IgD-negative memory B cell (primary cell): Measurements from ENCODE around the gene SPZ1. TPM values are rescaled to one million over a fixed set of nuclear protein-coding genes. Genes with fewer than 3 reads are reported as not detected.
"Not testable (repeated sequence)": the region's sequence is repeated elsewhere in the genome, so short reads cannot be mapped to it uniquely, and the experiment has no call there.

ENCODE experiments used
- H3K27ac Mint-ChIP-seq, 3 donors: one replicate each; pipeline ENCODE4 v1.8.0; 2020 to 2022; ENCODE audit warnings: mild to moderate bottlenecking in 3 of 3, mixed read lengths in 3 of 3, moderate library complexity in 1 of 3
- H3K27me3 Mint-ChIP-seq: one replicate; pipeline ENCODE4 v1.8.0; 2021; ENCODE audit warnings: mixed read lengths
- H3K36me3 Mint-ChIP-seq: one replicate; pipeline ENCODE4 v1.8.0; 2020; ENCODE audit warnings: mild to moderate bottlenecking, mixed read lengths
- H3K4me1 Mint-ChIP-seq, 3 donors: one replicate each; pipeline ENCODE4 v1.8.0; 2020 to 2022; ENCODE audit warnings: mixed read lengths in 3 of 3, mild to moderate bottlenecking in 1 of 3
- H3K4me3 Mint-ChIP-seq, 4 donors: one replicate each; pipeline ENCODE4 v1.8.0; 2020 to 2022; ENCODE audit warnings: mild to moderate bottlenecking in 4 of 4, mixed read lengths in 4 of 4, moderate library complexity in 3 of 4
- H3K9me3 Mint-ChIP-seq, 3 donors: one replicate each; pipeline ENCODE4 v1.8.0; 2020 to 2021; ENCODE audit warnings: mixed read lengths in 3 of 3, mild to moderate bottlenecking in 1 of 3
- polyA plus RNA-seq: library from polyadenylated mRNA; unstranded; fragments of 300-500 nt; fragmentation: Illumina TruSeq; gene quantifications from one replicate; pipeline ENCODE4 v1.2.3, GENCODE V29; 2021

The SPZ1 gene, protein sequence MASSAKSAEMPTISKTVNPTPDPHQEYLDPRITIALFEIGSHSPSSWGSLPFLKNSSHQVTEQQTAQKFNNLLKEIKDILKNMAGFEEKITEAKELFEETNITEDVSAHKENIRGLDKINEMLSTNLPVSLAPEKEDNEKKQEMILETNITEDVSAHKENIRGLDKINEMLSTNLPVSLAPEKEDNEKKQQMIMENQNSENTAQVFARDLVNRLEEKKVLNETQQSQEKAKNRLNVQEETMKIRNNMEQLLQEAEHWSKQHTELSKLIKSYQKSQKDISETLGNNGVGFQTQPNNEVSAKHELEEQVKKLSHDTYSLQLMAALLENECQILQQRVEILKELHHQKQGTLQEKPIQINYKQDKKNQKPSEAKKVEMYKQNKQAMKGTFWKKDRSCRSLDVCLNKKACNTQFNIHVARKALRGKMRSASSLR
- polyA plus RNA-seq, result not detected

DNA sequence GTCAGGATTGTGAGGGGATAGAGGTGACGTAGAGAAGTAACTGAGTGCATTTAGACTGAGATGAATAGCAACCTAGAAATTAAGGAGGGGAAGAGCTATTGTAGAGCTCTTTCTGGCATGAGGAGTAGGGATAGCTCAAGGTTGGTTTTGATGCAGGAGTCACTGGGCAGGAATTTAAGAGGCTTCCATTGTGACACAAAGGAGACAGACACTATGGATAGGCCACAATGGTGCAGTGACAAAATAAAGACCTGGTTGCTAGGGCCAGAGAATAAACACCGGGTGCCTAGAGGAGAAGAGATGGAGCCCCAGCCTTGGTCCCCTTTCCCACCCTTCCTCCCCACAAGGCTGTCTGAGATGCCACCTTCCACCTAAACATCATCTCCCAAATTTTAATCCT lies at the start of gene SPZ1:
Gene SPZ1, plus strand, starts transcription at position 301 of the 400 bp plus-strand sequence. CDS start 214 bp downstream, outside the sequence.
- Mint-ChIP-seq H3K4me3 (no peak within 1 kb of the TSS), H3K36me3 (peaks cover 2% of the 10 kb centered on the region), H3K9me3 (no peaks in the 10 kb centered on the region), H3K27ac (no peak within 1 kb of the TSS), H3K27me3 (peaks cover 15% of the 10 kb centered on the region), H3K4me1 (no peaks in the 10 kb centered on the region)

DNA sequence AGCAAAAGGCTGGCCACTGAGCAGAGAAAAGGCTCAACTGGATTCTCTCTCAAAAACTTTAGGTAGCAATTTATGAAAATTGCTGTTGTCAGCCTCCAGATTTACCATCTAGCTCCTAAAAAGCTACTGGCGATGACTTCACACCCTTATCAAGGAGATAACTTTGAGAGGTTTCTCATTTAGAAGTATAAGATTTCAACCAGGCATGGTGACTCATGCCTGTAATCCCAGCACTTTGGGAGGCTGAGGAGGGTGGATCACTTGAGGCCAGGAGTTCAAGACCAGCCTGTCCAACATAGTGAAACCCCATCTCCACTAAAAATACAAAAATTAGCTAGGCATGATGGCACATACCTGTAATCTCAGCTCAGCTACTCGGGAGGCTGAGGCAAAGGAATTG lies 49.3 kb upstream of the SPZ1 start:
- not testable (repeated sequence) for H3K9me3 Mint-ChIP-seq, H3K27me3 Mint-ChIP-seq, H3K4me3 Mint-ChIP-seq, H3K36me3 Mint-ChIP-seq, H3K27ac Mint-ChIP-seq
- H3K4me1 Mint-ChIP-seq, result peaks cover 4 to 12% (median 7%) of the 10 kb centered on the region in 3 donors

GRCh38 chr5:80275347-80275746 lies 44.5 kb upstream of the SPZ1 start:
- Mint-ChIP-seq H3K27me3 (no peaks in the 10 kb centered on the region), H3K9me3 (no peaks in the 10 kb centered on the region), H3K27ac (no peak overlapping the region), H3K4me3 (no peak overlapping the region), H3K4me1 (peaks cover 0 to 3% (median under 1%) of the 10 kb centered on the region in 3 donors), H3K36me3 (no peaks in the 10 kb centered on the region)

GRCh38 chr5:80276186-80276585 lies 43.6 kb upstream of the SPZ1 start:
- Mint-ChIP-seq H3K4me3 (no peak overlapping the region), H3K27me3 (peaks cover 2% of the 10 kb centered on the region), H3K36me3 (no peaks in the 10 kb centered on the region), H3K9me3 (no peaks in the 10 kb centered on the region), H3K4me1 (peaks cover 0 to 3% (median 0%) of the 10 kb centered on the region in 3 donors), H3K27ac (no peak overlapping the region)

DNA sequence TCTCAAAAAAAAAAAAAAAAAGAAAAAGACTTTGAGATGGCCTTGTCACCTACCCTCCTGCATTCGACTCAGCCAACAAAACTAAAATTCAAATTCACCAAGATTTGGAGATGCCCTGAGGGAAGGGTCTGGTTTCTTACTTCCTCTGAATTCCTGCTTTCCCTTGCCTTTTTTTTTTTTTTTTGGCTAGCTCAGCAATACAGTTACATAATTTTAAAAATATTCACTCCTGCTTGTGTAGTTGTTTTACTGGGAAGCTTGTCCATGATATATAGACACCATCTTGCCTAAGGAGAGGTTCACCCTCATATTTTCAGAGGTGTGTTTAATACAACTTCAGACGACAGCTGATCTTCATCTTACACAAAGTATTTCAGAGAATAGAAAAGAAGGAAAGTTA lies 42.6 kb upstream of the SPZ1 start:
- H3K9me3 Mint-ChIP-seq, result no peaks in the 10 kb centered on the region
- H3K4me3 Mint-ChIP-seq, result no peak overlapping the region
- peaks cover 5% of the 10 kb centered on the region for H3K27me3 Mint-ChIP-seq
- no peak overlapping the region for H3K27ac Mint-ChIP-seq
- H3K36me3 Mint-ChIP-seq, result peaks cover 2% of the 10 kb centered on the region
- H3K4me1 Mint-ChIP-seq, result peaks cover 0 to 3% (median 0%) of the 10 kb centered on the region in 3 donors

DNA sequence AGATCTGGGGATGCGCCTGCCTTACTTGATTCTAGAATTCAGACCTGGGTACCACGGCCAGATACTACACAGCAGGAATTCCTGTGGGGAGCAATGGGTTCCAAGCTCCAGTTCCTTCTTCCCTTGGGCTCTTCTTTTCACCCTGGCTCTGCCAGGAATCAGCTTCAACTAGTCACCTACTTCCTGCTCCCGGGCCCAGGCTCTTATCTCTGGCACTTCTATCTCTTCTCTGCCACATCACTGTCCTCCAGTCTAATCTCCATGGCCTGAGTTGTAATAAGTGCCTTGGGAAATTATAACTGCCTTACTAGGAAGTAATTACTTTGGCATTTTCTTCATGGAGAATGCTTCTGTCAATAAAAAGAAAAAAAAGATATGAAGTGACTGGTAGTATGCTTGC lies 37.7 kb upstream of the SPZ1 start:
- Mint-ChIP-seq H3K4me3 (no peak overlapping the region), H3K27me3 (peaks cover 5% of the 10 kb centered on the region), H3K4me1 (no peaks in the 10 kb centered on the region), H3K36me3 (peaks cover 2% of the 10 kb centered on the region), H3K27ac (no peak overlapping the region), H3K9me3 (peaks cover 0 to 4% (median 0%) of the 10 kb centered on the region in 3 donors)

GRCh38 chr5:80283360-80283759 lies 36.4 kb upstream of the SPZ1 start:
- Mint-ChIP-seq H3K27me3 (peaks cover 5% of the 10 kb centered on the region), H3K4me1 (no peaks in the 10 kb centered on the region), H3K27ac (no peak overlapping the region), H3K4me3 (peak overlapping the region in 1 of 4 donors; percentile 4), H3K36me3 (peaks cover 2% of the 10 kb centered on the region), H3K9me3 (peaks cover 0 to 4% (median 0%) of the 10 kb centered on the region in 3 donors)

DNA sequence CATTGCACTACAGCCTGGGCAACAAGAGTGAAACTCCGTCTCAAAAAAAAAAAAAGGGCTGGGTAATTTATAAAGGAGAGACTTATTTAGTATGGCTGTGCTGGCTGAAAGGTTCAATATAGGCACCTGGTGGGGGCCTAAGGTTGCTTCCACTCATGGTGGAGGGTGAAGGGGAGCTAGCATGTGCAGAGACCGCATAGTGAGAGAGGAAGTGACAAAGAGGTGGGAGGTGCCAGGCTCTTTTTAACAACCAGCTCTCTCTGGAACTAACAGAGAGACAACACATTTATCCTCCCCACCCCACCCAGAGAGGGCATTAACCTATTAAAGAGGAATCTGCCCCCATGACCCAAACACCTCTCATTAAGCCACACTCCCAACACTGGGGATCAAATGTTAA lies 35.1 kb upstream of the SPZ1 start:
- H3K27me3 Mint-ChIP-seq, result peaks cover 5% of the 10 kb centered on the region
- H3K36me3 Mint-ChIP-seq, result peaks cover 2% of the 10 kb centered on the region
- H3K4me3 Mint-ChIP-seq, result peak overlapping the region in 2 of 4 donors; percentile 58 to 76
- peaks cover 0 to 4% (median 0%) of the 10 kb centered on the region in 3 donors for H3K9me3 Mint-ChIP-seq
- H3K27ac Mint-ChIP-seq, result no peak overlapping the region
- H3K4me1 Mint-ChIP-seq, result no peaks in the 10 kb centered on the region

DNA sequence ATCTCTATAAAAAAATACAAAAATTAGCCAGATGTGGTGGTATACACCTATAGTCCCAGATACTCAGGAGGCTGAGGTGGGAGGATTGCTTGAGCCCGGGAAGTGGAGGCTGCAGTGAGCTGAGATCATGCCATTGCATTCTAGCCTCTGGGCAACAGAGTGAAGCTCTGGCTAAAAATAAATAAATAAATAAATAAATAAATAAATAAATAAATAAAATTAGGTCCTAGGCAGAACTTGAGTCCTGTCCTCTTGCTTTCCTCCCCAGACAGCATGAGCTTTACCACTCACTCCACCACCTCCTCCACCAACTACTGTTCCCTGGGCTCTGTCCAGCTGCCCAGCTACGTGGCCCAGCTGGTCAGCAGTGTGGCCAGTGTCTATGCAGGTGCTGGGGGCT lies 31.6 kb upstream of the SPZ1 start:
- H3K36me3 Mint-ChIP-seq, result no peaks in the 10 kb centered on the region
- H3K27ac Mint-ChIP-seq, result no peak overlapping the region
- peaks cover 3 to 5% (median 3%) of the 10 kb centered on the region in 3 donors for H3K9me3 Mint-ChIP-seq
- H3K4me3 Mint-ChIP-seq, result no peak overlapping the region
- H3K27me3 Mint-ChIP-seq, result peaks cover 1% of the 10 kb centered on the region
- no peaks in the 10 kb centered on the region for H3K4me1 Mint-ChIP-seq

GRCh38 chr5:80289320-80289719 lies 30.5 kb upstream of the SPZ1 start:
- Mint-ChIP-seq H3K4me1 (no peaks in the 10 kb centered on the region), H3K27ac (no peak overlapping the region), H3K27me3 (peaks cover 1% of the 10 kb centered on the region), H3K36me3 (no peaks in the 10 kb centered on the region), H3K4me3 (no peak overlapping the region), H3K9me3 (peaks cover 3 to 6% (median 5%) of the 10 kb centered on the region in 3 donors)

DNA sequence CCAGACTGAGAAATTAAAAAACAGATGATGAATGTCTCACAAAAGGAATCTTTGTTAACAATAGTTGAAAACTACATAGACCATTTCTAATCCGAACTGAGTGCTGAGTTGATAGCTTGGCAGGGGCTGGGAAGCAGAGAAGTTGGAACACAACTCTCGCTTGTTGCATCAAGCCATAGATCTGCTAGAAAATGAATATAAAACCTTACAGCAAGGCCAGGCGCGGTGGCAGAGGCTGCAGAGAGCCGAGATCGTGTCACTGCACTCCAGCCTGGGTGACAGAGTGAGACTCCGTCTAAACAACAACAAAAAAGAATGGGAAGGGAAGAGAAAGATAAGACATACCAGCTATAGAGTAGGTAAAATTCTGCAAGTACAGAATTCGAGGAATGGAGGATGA lies 28.0 kb upstream of the SPZ1 start:
- H3K27me3 Mint-ChIP-seq, result peaks cover 4% of the 10 kb centered on the region
- H3K36me3 Mint-ChIP-seq, result no peaks in the 10 kb centered on the region
- H3K4me3 Mint-ChIP-seq, result no peak overlapping the region

DNA sequence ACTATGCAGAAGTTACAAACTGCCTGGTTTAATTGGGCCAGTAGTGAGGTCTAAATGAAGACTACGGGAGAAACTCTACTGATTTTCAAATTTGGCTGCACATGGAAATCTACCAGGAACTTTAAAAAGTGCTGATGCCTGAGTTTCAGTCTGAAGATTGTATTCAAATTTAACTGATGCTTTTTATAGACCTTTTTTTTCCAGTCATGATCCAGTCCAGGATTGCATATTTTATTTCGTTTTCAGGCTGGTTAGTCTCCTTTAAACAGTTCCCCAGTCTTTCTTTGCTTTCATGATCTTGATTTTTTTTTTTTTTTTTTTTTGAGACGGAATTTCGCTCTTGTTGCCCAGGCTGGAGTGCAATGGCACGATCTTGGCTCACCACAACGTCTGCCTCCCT lies 23.7 kb upstream of the SPZ1 start:
- H3K9me3 Mint-ChIP-seq, result peaks cover 3 to 6% (median 5%) of the 10 kb centered on the region in 3 donors
- H3K36me3 Mint-ChIP-seq, result no peaks in the 10 kb centered on the region
- H3K4me3 Mint-ChIP-seq, result no peak overlapping the region
- H3K27me3 Mint-ChIP-seq, result peaks cover 4% of the 10 kb centered on the region
- H3K27ac Mint-ChIP-seq, result no peak overlapping the region
- H3K4me1 Mint-ChIP-seq, result peaks cover 0 to 1% (median 0%) of the 10 kb centered on the region in 3 donors

More for the DNA sequence above, 28.0 kb upstream of the SPZ1 start:
- Mint-ChIP-seq H3K27ac (no peak overlapping the region), H3K9me3 (peaks cover 3 to 6% (median 5%) of the 10 kb centered on the region in 3 donors), H3K4me1 (no peaks in the 10 kb centered on the region)

DNA sequence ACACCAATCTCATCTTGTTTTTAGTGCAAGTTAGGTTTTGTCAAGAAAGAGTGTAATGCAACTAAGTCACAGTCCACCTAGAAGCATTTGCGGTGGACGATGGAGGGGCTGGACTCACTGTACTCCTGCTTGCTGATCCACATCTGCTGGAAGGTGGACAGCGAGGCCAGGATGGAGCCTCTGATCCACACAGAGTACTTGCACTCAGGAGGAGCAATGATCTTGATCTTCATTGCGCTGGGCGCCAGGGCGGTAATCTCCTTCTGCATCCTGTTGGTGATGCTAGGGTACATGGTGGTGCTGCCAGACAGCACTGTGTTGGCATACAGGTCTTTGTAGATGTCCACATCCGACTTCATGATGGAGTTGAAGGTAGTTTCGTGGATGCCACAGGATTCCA lies 20.2 kb upstream of the SPZ1 start:
- peaks cover 0 to 1% (median 0%) of the 10 kb centered on the region in 3 donors for H3K4me1 Mint-ChIP-seq
- H3K4me3 Mint-ChIP-seq, result no peak overlapping the region
- H3K36me3 Mint-ChIP-seq, result no peaks in the 10 kb centered on the region
- no peak overlapping the region for H3K27ac Mint-ChIP-seq
- peaks cover 3% of the 10 kb centered on the region for H3K27me3 Mint-ChIP-seq
- H3K9me3 Mint-ChIP-seq, result no peaks in the 10 kb centered on the region

GRCh38 chr5:80300125-80300524 lies 19.7 kb upstream of the SPZ1 start:
- peaks cover 0 to 1% (median 0%) of the 10 kb centered on the region in 3 donors for H3K4me1 Mint-ChIP-seq
- no peaks in the 10 kb centered on the region for H3K36me3 Mint-ChIP-seq
- H3K4me3 Mint-ChIP-seq, result peak overlapping the region in 1 of 4 donors; percentile 47
- peaks cover 2% of the 10 kb centered on the region for H3K27me3 Mint-ChIP-seq
- H3K9me3 Mint-ChIP-seq, result no peaks in the 10 kb centered on the region
- H3K27ac Mint-ChIP-seq, result no peak overlapping the region

- not testable (repeated sequence) for H3K4me3 Mint-ChIP-seq
These were observed 19.0 kb upstream of the SPZ1 start for GRCh38 chr5:80300796-80301195.

DNA sequence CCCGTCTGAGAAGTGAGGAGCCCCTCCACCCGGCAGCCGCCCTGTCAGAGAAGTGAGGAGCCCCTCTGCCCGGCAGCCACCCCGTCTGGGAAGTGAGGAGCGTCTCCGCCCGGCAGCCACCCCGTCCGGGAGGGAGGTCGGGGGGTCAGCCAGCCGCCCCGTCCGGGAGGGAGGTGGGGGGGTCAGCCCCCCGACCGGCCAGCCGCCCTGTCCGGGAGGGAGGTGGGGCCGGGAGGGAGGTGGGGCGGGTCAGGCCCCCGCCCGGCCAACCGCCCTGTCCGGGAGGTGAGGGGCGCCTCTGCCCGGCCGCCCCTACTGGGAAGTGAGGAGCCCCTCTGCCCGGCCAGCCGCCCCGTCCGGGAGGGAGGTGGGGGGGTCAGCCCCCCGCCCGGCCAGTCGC lies 18.5 kb upstream of the SPZ1 start:
- not testable (repeated sequence) for H3K9me3 Mint-ChIP-seq, H3K4me1 Mint-ChIP-seq, H3K27me3 Mint-ChIP-seq, H3K27ac Mint-ChIP-seq, H3K4me3 Mint-ChIP-seq, H3K36me3 Mint-ChIP-seq

More at GRCh38 chr5:80300796-80301195, 19.0 kb upstream of the SPZ1 start:
- not testable (repeated sequence) for H3K4me1 Mint-ChIP-seq, H3K9me3 Mint-ChIP-seq, H3K36me3 Mint-ChIP-seq, H3K27me3 Mint-ChIP-seq, H3K27ac Mint-ChIP-seq
